ENCODE results near the gene BORCS5. TPM values are rescaled to one million over a fixed set of nuclear protein-coding genes. Genes with fewer than 3 reads are reported as not detected.
"Not testable (repeated sequence)": the region's sequence is repeated elsewhere in the genome, so short reads cannot be mapped to it uniquely, and the experiment has no call there.

Gene BORCS5
- total and polyA plus RNA-seq, 2 experiments from 2014 or later: 11.3 to 12.6 TPM

GRCh38 chr12:12350868-12351463 lies 5.9 kb upstream of the BORCS5 start:
- TF ChIP-seq JUNB (IDR thresholded peaks at IDR 0.05; ENCODE audit: unreplicated experiment) (no peak), EZH2phosphoT487 (IDR thresholded peaks at IDR 0.05; ENCODE audit: unreplicated experiment) (no peak), POLR2AphosphoS5 (IDR thresholded peaks at IDR 0.05; ENCODE audit: low read depth) (no peak), NANOG (IDR thresholded peaks at IDR 0.05; ENCODE audit: borderline replicate concordance) (no peak), CREB1 (CRISPR knock-in tag; IDR thresholded peaks at IDR 0.05; ENCODE audit: low read depth) (no peak), STAT1 (IDR thresholded peaks at IDR 0.05; ENCODE audit: unreplicated experiment) (no peak), ZNF331 (CRISPR knock-in tag; IDR thresholded peaks at IDR 0.05; ENCODE audit: low read depth) (no peak), CTCF (conservative IDR thresholded peaks at IDR 0.05; ENCODE audit: low read depth in 2 of 2) (no peak), EZH2 (IDR thresholded peaks at IDR 0.05; ENCODE audit: low read depth, unreplicated experiment) (no peak)
- Mint-ChIP-seq H3K4me1 (peaks cover 19% of the 10 kb centered on the region), H3K36me3 (ENCODE audit: low read depth) (peaks cover 12% of the 10 kb centered on the region; the same call in 2 of the 3 replicates), H3K27ac (no peak overlapping the region), H3K9me3 (peaks cover 13% of the 10 kb centered on the region; the same call in 2 of the 3 replicates), H3K4me3 (peak overlapping the region; percentile 76), H3K27me3 (ENCODE audit: insufficient read depth, low read depth, poor library complexity) (peaks cover 2% of the 10 kb centered on the region)
- Histone ChIP-seq H3F3A (replicated peaks; ENCODE audit: low read depth) (peaks cover 4% of the 10 kb centered on the region; the same call in 1 of the 2 replicates), H3K27me3 (ENCODE audit: insufficient read depth) (peaks cover 18% of the 10 kb centered on the region; the same call in 1 of the 2 replicates), H3K4me1 (ENCODE audit: insufficient read depth) (peaks cover 6% of the 10 kb centered on the region), H3K36me3 (ENCODE audit: insufficient read depth) (no peaks in the 10 kb centered on the region), H3K79me2 (replicated peaks; ENCODE audit: insufficient read depth) (no peaks in the 10 kb centered on the region), H3K4me3 (peak overlapping the region; percentile 57; the same call in 1 of the 2 replicates), H4K20me1 (replicated peaks; ENCODE audit: insufficient read depth) (no peaks in the 10 kb centered on the region), H2AFZ (no peak overlapping the region), H3K9me2 (ENCODE audit: insufficient read depth) (no peaks in the 10 kb centered on the region), H3K27ac (ENCODE audit: low read depth) (no peak overlapping the region), H3K4me2 (peak overlapping the region; percentile 79)
- ATAC-seq (no peak), DNase-seq (ENCODE audit: low spot score) (no peak)

- not testable (repeated sequence) for H3K4me2 ChIP-seq; H3K4me1 ChIP-seq (ENCODE audit: insufficient read depth); H3K27ac Mint-ChIP-seq; H2AFZ ChIP-seq; H3K36me3 ChIP-seq (ENCODE audit: insufficient read depth); H3K4me3 Mint-ChIP-seq; H3K4me3 ChIP-seq; H3K79me2 ChIP-seq (replicated peaks; ENCODE audit: insufficient read depth); H3K9me3 Mint-ChIP-seq; ATAC-seq; DNase-seq (ENCODE audit: low spot score); H4K20me1 ChIP-seq (replicated peaks; ENCODE audit: insufficient read depth); H3K27me3 Mint-ChIP-seq (ENCODE audit: insufficient read depth, low read depth, poor library complexity); H3K9me2 ChIP-seq (ENCODE audit: insufficient read depth); H3F3A ChIP-seq (replicated peaks; ENCODE audit: low read depth); H3K27ac ChIP-seq (ENCODE audit: low read depth); H3K36me3 Mint-ChIP-seq (ENCODE audit: low read depth)
- peaks cover 18% of the 10 kb centered on the region; the same call in 1 of the 2 replicates for H3K27me3 ChIP-seq (ENCODE audit: insufficient read depth)
- peaks cover 21% of the 10 kb centered on the region for H3K4me1 Mint-ChIP-seq
These were observed 5.3 kb upstream of the BORCS5 start for GRCh38 chr12:12351468-12352185.
